ENCODE data around the gene FHL3.

Gene FHL3

GRCh38 chr1:37955685-37956084 lies 49.6 kb downstream of the FHL3 start:
- TF ChIP-seq, protein P1, sequence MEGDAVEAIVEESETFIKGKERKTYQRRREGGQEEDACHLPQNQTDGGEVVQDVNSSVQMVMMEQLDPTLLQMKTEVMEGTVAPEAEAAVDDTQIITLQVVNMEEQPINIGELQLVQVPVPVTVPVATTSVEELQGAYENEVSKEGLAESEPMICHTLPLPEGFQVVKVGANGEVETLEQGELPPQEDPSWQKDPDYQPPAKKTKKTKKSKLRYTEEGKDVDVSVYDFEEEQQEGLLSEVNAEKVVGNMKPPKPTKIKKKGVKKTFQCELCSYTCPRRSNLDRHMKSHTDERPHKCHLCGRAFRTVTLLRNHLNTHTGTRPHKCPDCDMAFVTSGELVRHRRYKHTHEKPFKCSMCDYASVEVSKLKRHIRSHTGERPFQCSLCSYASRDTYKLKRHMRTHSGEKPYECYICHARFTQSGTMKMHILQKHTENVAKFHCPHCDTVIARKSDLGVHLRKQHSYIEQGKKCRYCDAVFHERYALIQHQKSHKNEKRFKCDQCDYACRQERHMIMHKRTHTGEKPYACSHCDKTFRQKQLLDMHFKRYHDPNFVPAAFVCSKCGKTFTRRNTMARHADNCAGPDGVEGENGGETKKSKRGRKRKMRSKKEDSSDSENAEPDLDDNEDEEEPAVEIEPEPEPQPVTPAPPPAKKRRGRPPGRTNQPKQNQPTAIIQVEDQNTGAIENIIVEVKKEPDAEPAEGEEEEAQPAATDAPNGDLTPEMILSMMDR (conservative IDR thresholded peaks at IDR 0.05), result no peak

GRCh38 chr1:37954316-37954971 lies 50.9 kb downstream of the FHL3 start:
- H3K27ac ChIP-seq, result no peak overlapping the region
- TF ChIP-seq, protein P1 (conservative IDR thresholded peaks at IDR 0.05), result no peak

More at GRCh38 chr1:37955685-37956084, 49.6 kb downstream of the FHL3 start:
- H3K27ac ChIP-seq, result no peak overlapping the region

DNA sequence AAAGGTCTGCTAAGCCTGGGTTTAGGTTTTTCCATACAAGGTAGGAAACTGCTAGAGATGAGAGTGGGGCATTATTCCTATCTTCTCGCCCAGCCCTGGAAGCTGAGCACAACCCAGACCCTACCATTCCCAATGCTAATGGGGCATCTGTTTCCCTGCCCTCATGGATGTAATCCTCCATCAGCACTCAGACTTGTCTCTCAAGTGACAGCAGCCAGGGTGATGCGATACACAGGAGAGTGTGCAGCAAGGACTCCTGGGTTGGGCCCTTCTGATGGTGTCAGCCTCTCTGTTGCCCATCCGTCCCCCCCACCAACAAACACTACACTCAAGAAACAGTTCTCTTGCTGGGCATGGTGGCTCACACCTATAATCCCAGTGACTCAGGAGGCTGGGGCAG lies 52.6 kb downstream of the FHL3 start:
- TF ChIP-seq, protein P1 (conservative IDR thresholded peaks at IDR 0.05), result no peak
- no peak overlapping the region for H3K27ac ChIP-seq

DNA sequence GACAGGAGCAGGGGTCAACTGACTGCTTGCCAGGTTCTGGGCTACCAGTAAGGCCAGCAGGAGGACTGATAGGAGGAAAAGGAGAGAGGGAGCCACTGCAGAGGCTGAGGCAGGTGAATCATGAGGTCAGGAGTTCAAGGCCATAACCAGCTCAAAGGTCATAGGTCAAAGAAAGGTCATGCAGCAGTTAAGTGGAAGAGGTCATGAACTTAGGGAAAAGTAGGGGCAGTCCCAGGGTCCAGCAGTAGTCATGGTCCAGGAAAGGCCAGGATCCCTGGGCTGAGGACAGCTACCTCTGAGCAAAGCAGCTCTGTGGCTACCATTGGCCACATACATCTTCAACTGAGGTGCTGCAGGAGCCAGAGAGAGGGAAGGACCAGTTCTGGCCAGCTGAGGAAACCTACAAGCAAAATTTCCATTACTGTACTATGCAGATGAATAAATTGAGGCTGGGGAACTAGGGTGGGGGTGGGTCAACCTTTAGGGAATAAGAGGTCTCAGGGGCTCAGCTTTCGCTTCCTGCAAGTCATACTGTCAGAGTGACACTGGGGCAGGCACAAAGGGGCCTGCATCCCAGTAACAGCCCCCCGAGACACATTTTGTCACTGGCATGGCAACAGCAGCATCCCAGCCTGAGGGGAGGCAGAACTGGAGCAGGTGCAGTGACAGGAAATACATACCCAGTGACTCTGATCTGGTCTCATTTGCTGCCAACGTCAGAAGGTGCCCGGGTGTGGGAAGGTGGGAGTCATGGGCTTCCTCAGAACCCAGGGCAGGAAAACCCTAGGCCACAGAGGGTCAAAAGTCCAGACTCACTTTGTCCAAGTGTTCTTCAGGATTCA lies 53.3 kb downstream of the FHL3 start:
- no peak overlapping the region for H3K27ac ChIP-seq
- TF ChIP-seq, protein P1 (conservative IDR thresholded peaks at IDR 0.05), result no peak

DNA sequence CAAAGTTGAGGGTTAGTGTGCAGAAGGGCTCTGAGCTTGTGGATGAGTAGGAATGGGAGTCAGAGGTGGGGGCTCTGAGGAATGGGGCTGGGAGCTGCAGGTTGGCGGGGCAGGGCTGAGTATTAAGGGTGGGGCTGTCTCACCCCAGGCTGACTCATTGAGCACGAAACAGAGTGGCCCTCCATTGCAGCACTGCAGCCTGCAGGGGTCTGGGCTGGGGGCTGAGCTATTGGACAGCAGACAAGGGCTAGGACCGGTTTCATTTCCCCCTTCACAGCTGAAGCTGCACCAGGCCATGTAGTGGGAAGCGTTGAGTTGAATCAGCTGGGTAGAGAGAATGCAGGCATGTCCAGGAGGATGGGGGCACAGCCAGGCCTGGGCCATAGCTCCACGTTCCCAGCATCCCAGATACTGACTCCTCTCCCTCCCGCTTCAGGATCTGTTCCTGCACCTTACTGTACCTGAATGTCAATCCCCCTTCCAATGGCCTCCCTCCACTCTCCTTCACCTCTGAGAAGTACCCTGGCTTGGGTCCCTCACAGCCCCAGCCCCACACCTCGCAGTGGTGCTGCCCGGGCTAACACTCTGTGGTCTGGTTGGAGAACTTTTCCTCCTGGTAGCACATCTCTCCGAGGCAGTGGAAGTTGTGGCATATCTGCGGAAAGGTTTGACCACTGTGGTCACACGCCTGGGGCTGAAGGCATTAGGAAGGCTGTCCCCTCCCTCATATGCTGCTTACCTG lies 54.1 kb downstream of the FHL3 start:
- TF ChIP-seq, protein P1 (conservative IDR thresholded peaks at IDR 0.05), result no peak
- no peak overlapping the region for H3K27ac ChIP-seq

DNA sequence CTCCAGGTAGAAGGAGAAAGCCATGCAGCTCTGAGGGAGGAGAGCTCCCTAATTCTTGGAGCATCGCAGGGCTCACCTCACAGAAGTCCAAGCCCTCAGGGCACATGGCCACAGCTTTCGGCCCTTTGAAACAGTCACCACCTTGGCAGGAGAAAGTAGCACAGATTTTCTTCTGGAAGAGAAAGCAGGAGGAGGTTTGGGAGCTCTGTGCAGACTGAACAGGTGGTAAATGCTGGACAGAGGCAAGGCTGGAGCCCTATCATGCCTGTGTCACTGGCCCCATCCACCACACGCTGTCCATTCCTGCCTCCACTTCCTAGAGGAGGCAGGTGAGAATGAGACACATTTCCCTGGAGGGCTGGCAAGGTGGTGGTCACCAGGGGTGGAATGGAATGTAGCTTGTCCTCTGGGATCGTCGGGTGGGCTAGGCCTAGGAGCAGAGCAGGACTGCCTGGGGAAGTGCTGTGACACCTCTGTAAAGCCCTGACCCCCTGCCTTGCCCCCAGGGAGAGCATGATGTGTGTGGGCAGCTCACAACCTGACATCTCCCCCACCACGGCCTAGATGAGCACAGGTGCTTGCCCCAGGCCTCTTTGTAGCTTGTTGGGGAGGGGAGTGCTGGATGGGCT lies 55.7 kb downstream of the FHL3 start:
- TF ChIP-seq, protein P1 (conservative IDR thresholded peaks at IDR 0.05), result no peak
- no peak overlapping the region for H3K27ac ChIP-seq
